Tibial nerve (tissue), 4 donors: ENCODE results near the gene TM9SF2. TPM values are rescaled to one million over a fixed set of nuclear protein-coding genes. Genes with fewer than 3 reads are reported as not detected.

Source experiments
- DNase-seq, 2 donors: peaks; one replicate each; pipeline ENCODE4 v3.0.0-alpha.2; 2019; ENCODE audit warnings: low spot score in 2 of 2
- H3K27ac ChIP-seq, 4 donors: fragments of 200-600 bp; sonication (generic) in 3 of 4; one replicate each; pipeline ENCODE4 v1.5.1; 2017 to 2019; ENCODE audit warnings: mild to moderate bottlenecking in 1 of 4
- H3K27me3 ChIP-seq, 2 donors: fragments of 200-600 bp; sonication (generic) in 1 of 2; one replicate each; pipeline versions ENCODE4 v1.5.1 to v1.6.0; 2017 to 2019
- H3K36me3 ChIP-seq, 3 donors: fragments of 200-600 bp; sonication (generic); one replicate each; pipeline ENCODE4 v1.5.1; 2018 to 2019
- H3K4me1 ChIP-seq, 4 donors: fragments of 200-600 bp; sonication (generic) in 3 of 4; one replicate each; pipeline ENCODE4 v1.5.1; 2017 to 2019
- H3K4me3 ChIP-seq, 4 donors: fragments of 200-600 bp; sonication (generic) in 3 of 4; one replicate each; pipeline ENCODE4 v1.5.1; 2017 to 2019; ENCODE audit warnings: mild to moderate bottlenecking in 1 of 4, moderate library complexity in 1 of 4
- H3K9me3 ChIP-seq, 4 donors: fragments of 200-600 bp; sonication (generic) in 3 of 4; one replicate each; pipeline ENCODE4 v1.5.1; 2017 to 2019
- CTCF ChIP-seq, 5 experiments: fragments of 200-600 bp in 3 of 5; fragments of 450-650 bp in 2 of 5; sonication (generic) in 3 of 5; IDR thresholded peaks; one replicate each; pipeline ENCODE4 v1.5.1; 2016 to 2019; ENCODE audit warnings: antibody characterized with exemption in 5 of 5, mild to moderate bottlenecking in 3 of 5, moderate library complexity in 2 of 5
- EP300 ChIP-seq, 2 donors: sonication (generic); formaldehyde crosslinking; IDR thresholded peaks; one replicate each; pipeline ENCODE4 v1.6.1; 2017; ENCODE audit warnings: antibody characterized with exemption in 2 of 2, mild to moderate bottlenecking in 1 of 2
- POLR2A ChIP-seq, 2 donors: fragments of 450-650 bp; IDR thresholded peaks; one replicate each; pipeline ENCODE4 v1.6.1; 2017; ENCODE audit warnings: antibody characterized with exemption in 2 of 2, mild to moderate bottlenecking in 2 of 2, moderate library complexity in 2 of 2
- WGBS, 2 donors: methylation state at CpG; one replicate each; pipeline ENCODE4 v1.1.5; 2018; 5-methylcytosine and 5-hydroxymethylcytosine counted together
- total RNA-seq, 4 donors: library from RNA; depleted of rRNA; stranded (reverse); fragments of >200 nt; gene quantifications; one replicate each; pipeline ENCODE4 v1.1.0, GENCODE V29; 2016

The TM9SF2 gene
- total RNA-seq, 4 donors from 2014 or later: 67.8 to 110 (median 82.7) TPM

GRCh38 chr13:99545979-99546378 lies 44.7 kb downstream of the TM9SF2 start:
- Histone ChIP-seq H3K4me1 (no peaks in the 10 kb centered on the region), H3K27ac (no peak overlapping the region), H3K4me3 (no peak overlapping the region), H3K27me3 (no peaks in the 10 kb centered on the region), H3K9me3 (no peaks in the 10 kb centered on the region), H3K36me3 (peaks cover 0 to 90% (median 0%) of the 10 kb centered on the region in 3 donors)
- TF ChIP-seq CTCF (IDR thresholded peaks at IDR 0.05) (no peak), EP300 (IDR thresholded peaks at IDR 0.05) (no peak), POLR2A (IDR thresholded peaks at IDR 0.05) (no peak)
- DNase-seq: no peak
- 86 to 88% methylated on average over 7 of the region's 7 CpGs for WGBS, 2 donors

GRCh38 chr13:99546878-99547277 lies 45.6 kb downstream of the TM9SF2 start:
- no peak overlapping the region for H3K4me3 ChIP-seq
- 92 to 95% methylated on average over 7 of the region's 7 CpGs for WGBS, 2 donors
- TF ChIP-seq POLR2A (IDR thresholded peaks at IDR 0.05) (no peak), CTCF (IDR thresholded peaks at IDR 0.05) (no peak), EP300 (IDR thresholded peaks at IDR 0.05) (no peak)
- H3K4me1 ChIP-seq: no peaks in the 10 kb centered on the region
- H3K9me3 ChIP-seq: no peaks in the 10 kb centered on the region
- no peak overlapping the region for H3K27ac ChIP-seq
- no peaks in the 10 kb centered on the region for H3K27me3 ChIP-seq
- peaks cover 0 to 91% (median 0%) of the 10 kb centered on the region in 3 donors for H3K36me3 ChIP-seq
- DNase-seq: no peak

GRCh38 chr13:99548448-99548847 lies 47.2 kb downstream of the TM9SF2 start:
- Histone ChIP-seq H3K9me3 (no peaks in the 10 kb centered on the region), H3K4me3 (no peak overlapping the region), H3K4me1 (no peaks in the 10 kb centered on the region), H3K36me3 (peaks cover 0 to 91% (median 4%) of the 10 kb centered on the region in 3 donors), H3K27ac (no peak overlapping the region), H3K27me3 (no peaks in the 10 kb centered on the region)
- DNase-seq: no peak
- WGBS, 2 donors: 84 to 85% methylated on average over 4 of the region's 4 CpGs
- no peak for TF ChIP-seq EP300 (IDR thresholded peaks at IDR 0.05)
- TF ChIP-seq CTCF (IDR thresholded peaks at IDR 0.05): no peak
- TF ChIP-seq POLR2A (IDR thresholded peaks at IDR 0.05): no peak

GRCh38 chr13:99553033-99553432 lies 51.8 kb downstream of the TM9SF2 start:
- Histone ChIP-seq H3K27me3 (no peaks in the 10 kb centered on the region), H3K4me3 (no peak overlapping the region), H3K36me3 (peaks cover 0 to 88% (median 4%) of the 10 kb centered on the region in 3 donors), H3K4me1 (no peaks in the 10 kb centered on the region), H3K9me3 (no peaks in the 10 kb centered on the region), H3K27ac (no peak overlapping the region)
- 58 to 64% methylated on average over 5 of the region's 5 CpGs for WGBS, 2 donors
- TF ChIP-seq CTCF (IDR thresholded peaks at IDR 0.05): no peak
- TF ChIP-seq EP300 (IDR thresholded peaks at IDR 0.05): no peak
- TF ChIP-seq POLR2A (IDR thresholded peaks at IDR 0.05): no peak
- no peak for DNase-seq

- Histone ChIP-seq H3K27me3 (no peaks in the 10 kb centered on the region), H3K9me3 (no peaks in the 10 kb centered on the region), H3K27ac (no peak overlapping the region), H3K36me3 (peaks cover 0 to 82% (median 8%) of the 10 kb centered on the region in 3 donors), H3K4me3 (no peak overlapping the region), H3K4me1 (no peaks in the 10 kb centered on the region)
- TF ChIP-seq POLR2A (IDR thresholded peaks at IDR 0.05) (no peak), EP300 (IDR thresholded peaks at IDR 0.05) (no peak), CTCF (IDR thresholded peaks at IDR 0.05) (no peak)
- DNase-seq: no peak
- 78 to 83% methylated on average over 5 of the region's 5 CpGs for WGBS, 2 donors
Observed at GRCh38 chr13:99555149-99555548, 53.9 kb downstream of the TM9SF2 start.
